Mesothelial cell of epicardium (in vitro differentiated cells): Measurements from ENCODE around the gene ESPNL. TPM values are rescaled to one million over a fixed set of nuclear protein-coding genes. Genes with fewer than 3 reads are reported as not detected.

Experiments used
- DNase-seq, 2 experiments: peaks; one replicate each; pipeline ENCODE4 v3.0.0; 2021; ENCODE audit warnings: low spot score in 2 of 2; ENCODE audit not compliant: unreplicated experiment in 2 of 2
- H3K27ac Mint-ChIP-seq: 2 replicates; pipeline ENCODE4 v1.8.0; 2021; ENCODE audit warnings: mixed read lengths
- H3K27me3 Mint-ChIP-seq: 2 replicates; pipeline ENCODE4 v1.8.0; 2021; ENCODE audit warnings: low read depth, mixed read lengths
- H3K36me3 Mint-ChIP-seq: 2 replicates; pipeline ENCODE4 v1.8.0; 2021; ENCODE audit warnings: mixed read lengths
- H3K4me1 Mint-ChIP-seq: 2 replicates; pipeline ENCODE4 v1.8.0; 2021; ENCODE audit warnings: mixed read lengths
- H3K4me3 Mint-ChIP-seq: 2 replicates; pipeline ENCODE4 v1.8.0; 2021; ENCODE audit warnings: mild to moderate bottlenecking, moderate library complexity, mixed read lengths
- H3K9me3 Mint-ChIP-seq: 2 replicates; pipeline ENCODE4 v1.8.0; 2021; ENCODE audit warnings: mixed read lengths
- CTCF ChIP-seq: fragments of 200-600 bp; sonication (generic); IDR thresholded peaks from one replicate; pipeline ENCODE4 v1.5.0; 2021; ENCODE audit warnings: antibody characterized with exemption; ENCODE audit not compliant: unreplicated experiment
- total RNA-seq: library from RNA; stranded (reverse); gene quantifications from 3 replicates; pipeline ENCODE4 v1.2.1, GENCODE V29; 2021

ESPNL gene
- total RNA-seq, 1 donor from 2014 or later: 0.38 TPM

DNA sequence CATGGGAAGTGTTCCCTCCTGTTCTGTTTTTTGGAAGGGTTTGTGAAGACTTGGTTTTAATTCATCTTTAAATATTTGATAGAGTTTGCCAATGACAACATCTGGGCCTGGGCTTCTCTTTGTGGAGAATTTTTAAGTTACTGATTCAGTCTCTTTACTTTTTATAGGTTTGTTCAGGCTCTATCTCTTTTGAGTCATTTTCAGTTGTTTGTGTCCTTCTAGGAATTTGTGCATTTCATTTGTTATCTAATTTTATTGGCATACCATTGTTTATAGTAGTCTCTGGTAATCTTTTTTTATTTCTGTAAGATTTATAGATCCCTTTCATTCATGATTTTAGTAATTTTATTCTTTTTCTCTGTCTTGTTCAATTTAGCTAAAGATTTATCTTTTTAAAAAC, 24.7 kb upstream of the ESPNL start:
- Mint-ChIP-seq H3K4me1 (no peaks in the 10 kb centered on the region), H3K27ac (peak overlapping the region; percentile 8), H3K4me3 (no peak overlapping the region), H3K9me3 (peaks cover 36% of the 10 kb centered on the region), H3K36me3 (peaks cover 69% of the 10 kb centered on the region), H3K27me3 (no peaks in the 10 kb centered on the region)
- no peak for TF ChIP-seq CTCF
- no peak for DNase-seq

GRCh38 chr2:238077292-238077691, 22.8 kb upstream of the ESPNL start:
- no peak for TF ChIP-seq CTCF
- no peak for DNase-seq
- peaks cover 32% of the 10 kb centered on the region for H3K9me3 Mint-ChIP-seq
- H3K4me3 Mint-ChIP-seq: no peak overlapping the region
- H3K27ac Mint-ChIP-seq: no peak overlapping the region
- H3K4me1 Mint-ChIP-seq: peaks cover 6% of the 10 kb centered on the region
- no peaks in the 10 kb centered on the region for H3K27me3 Mint-ChIP-seq
- peaks cover 78% of the 10 kb centered on the region for H3K36me3 Mint-ChIP-seq

- Mint-ChIP-seq H3K27me3 (no peaks in the 10 kb centered on the region), H3K4me1 (peaks cover 6% of the 10 kb centered on the region), H3K9me3 (peaks cover 23% of the 10 kb centered on the region), H3K27ac (no peak overlapping the region), H3K36me3 (peaks cover 67% of the 10 kb centered on the region), H3K4me3 (no peak overlapping the region)
- TF ChIP-seq CTCF: no peak
- DNase-seq: no peak
Measured at GRCh38 chr2:238079874-238080327, 20.2 kb upstream of the ESPNL start.

DNA sequence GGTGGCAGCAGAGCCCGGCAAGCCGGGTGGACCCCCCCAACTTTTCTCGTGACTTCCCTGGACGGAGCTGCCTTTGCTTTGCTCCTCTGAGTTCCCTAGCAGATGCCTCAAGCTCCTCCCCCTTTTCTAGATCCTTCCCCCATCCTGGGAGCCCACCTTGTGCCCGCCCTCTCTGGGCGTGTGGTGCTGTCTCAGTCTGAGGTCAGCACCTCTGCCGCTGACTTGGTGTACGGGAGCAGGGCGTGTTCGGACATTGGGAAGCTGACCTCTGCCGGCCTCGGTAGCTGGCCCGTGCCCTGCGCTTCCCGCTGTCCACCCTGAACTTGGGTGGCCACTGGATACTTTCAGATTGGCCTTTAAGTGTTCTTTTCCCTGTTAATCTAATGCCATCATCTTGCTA, 19.6 kb upstream of the ESPNL start:
- H3K36me3 Mint-ChIP-seq: peaks cover 64% of the 10 kb centered on the region
- DNase-seq: no peak
- H3K4me3 Mint-ChIP-seq: no peak overlapping the region
- no peaks in the 10 kb centered on the region for H3K27me3 Mint-ChIP-seq
- peak overlapping the region; percentile 83 for H3K27ac Mint-ChIP-seq
- peaks cover 23% of the 10 kb centered on the region for H3K9me3 Mint-ChIP-seq
- TF ChIP-seq CTCF: no peak
- H3K4me1 Mint-ChIP-seq: peaks cover 6% of the 10 kb centered on the region

DNA sequence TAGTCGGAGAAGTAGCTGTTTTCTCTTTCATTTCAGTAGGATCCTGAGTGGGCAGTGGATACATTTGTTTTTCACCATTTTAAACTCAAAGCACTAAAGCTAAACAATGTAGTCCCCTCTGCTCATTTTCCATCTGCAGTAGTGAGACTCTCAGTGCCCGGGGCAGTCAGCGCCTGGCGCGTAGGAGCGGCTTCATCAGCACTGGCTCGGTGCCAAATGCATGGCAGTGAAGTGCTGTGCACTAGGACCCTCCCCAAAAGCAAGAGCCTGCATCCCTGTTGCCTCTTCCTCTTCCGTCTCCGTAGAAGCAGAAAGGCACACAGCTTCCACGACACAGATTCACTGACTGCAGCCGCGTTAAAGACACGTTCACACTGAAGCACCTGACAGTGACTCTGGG, 19.0 kb upstream of the ESPNL start:
- DNase-seq: no peak
- no peak for TF ChIP-seq CTCF
- Mint-ChIP-seq H3K4me1 (peaks cover 9% of the 10 kb centered on the region), H3K27me3 (no peaks in the 10 kb centered on the region), H3K27ac (peak overlapping the region; percentile 83), H3K9me3 (peaks cover 23% of the 10 kb centered on the region), H3K4me3 (no peak overlapping the region), H3K36me3 (peaks cover 61% of the 10 kb centered on the region)

DNA sequence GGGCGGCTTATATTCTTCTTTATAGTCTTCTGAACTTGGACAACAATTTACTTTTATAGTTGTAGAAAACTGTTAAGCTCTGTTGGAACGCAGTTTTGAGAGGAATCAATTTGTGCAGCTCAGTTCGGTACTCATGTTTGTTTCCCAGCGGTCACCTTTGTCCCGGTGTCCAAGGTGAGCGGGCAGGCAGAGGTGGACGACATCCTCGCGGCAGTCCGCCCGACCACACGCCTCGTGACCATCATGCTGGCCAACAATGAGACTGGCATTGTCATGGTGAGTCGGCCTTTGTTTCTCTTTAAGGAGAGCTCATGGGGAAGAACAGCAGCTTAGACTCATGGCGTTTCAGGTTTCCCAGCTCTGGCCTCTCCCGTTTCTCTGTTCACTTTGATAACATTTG, 18.6 kb upstream of the ESPNL start:
- DNase-seq: no peak
- Mint-ChIP-seq H3K9me3 (peaks cover 23% of the 10 kb centered on the region), H3K27me3 (no peaks in the 10 kb centered on the region), H3K36me3 (peaks cover 59% of the 10 kb centered on the region), H3K4me3 (no peak overlapping the region), H3K27ac (peak overlapping the region; percentile 83), H3K4me1 (peaks cover 9% of the 10 kb centered on the region)
- no peak for TF ChIP-seq CTCF
